ENCODE measurements around the gene THADA. TPM values are rescaled to one million over a fixed set of nuclear protein-coding genes. Genes with fewer than 3 reads are reported as not detected.

THADA gene
- total RNA-seq, 1 experiment from 2014 or later = 20.1 TPM

- no peak overlapping the region for H3K4me2 ChIP-seq (ENCODE audit: insufficient read depth, insufficient read length, low read length)
- H4K5ac ChIP-seq (ENCODE audit: insufficient read length, low read depth, low read length) = no peak overlapping the region
- H4K8ac ChIP-seq (replicated peaks; ENCODE audit: insufficient read length, low read depth, low read length) = no peak overlapping the region
- no CpG with 5 or more reads among the region's 8 CpGs for WGBS (ENCODE audit: extremely low coverage, insufficient read length, low lambda C conversion rate)
- H3K23me2 ChIP-seq (ENCODE audit: insufficient read length, low read depth, low read length, poor library complexity, severe bottlenecking) = peaks cover 11% of the 10 kb centered on the region
- no peak for DNase-seq
- H3K27ac ChIP-seq (ENCODE audit: insufficient read length, low read depth, low read length) = no peak overlapping the region
- no peaks in the 10 kb centered on the region for H3K27me3 ChIP-seq (ENCODE audit: insufficient read depth, low read length)
- Mint-ChIP-seq H3K9me3 (peaks cover 0 to 2% of the 10 kb centered on the region in 2 experiments; a peak in 1 of 5 replicates), H3K4me3 (no peak overlapping the region), H3K27ac (peak overlapping the region in 1 of 3 experiments; percentile 59; a peak in 1 of 7 replicates), H3K4me1 (peaks cover 59 to 71% of the 10 kb centered on the region in 2 experiments), H3K27me3 (ENCODE audit: low read depth) (peaks cover 2% of the 10 kb centered on the region), H3K36me3 (ENCODE audit: insufficient read depth in 1 of 3, low read depth in 3 of 3) (peaks cover 0 to under 1% (median 0%) of the 10 kb centered on the region in 3 experiments; a peak in 3 of 7 replicates)
- no peak overlapping the region for H2BK5ac ChIP-seq (ENCODE audit: insufficient read length, low read length)
- no peak for TF ChIP-seq CTCF (conservative IDR thresholded peaks at IDR 0.05)
- no peak overlapping the region for H3K14ac ChIP-seq (ENCODE audit: insufficient read depth, low read length)
- H3K9ac ChIP-seq (ENCODE audit: extremely low read depth, insufficient read length, low read length) = no peak overlapping the region
- peaks cover 3% of the 10 kb centered on the region for H4K20me1 ChIP-seq (ENCODE audit: control insufficient read depth, insufficient read depth, insufficient read length)
- H2AFZ ChIP-seq (ENCODE audit: low read length) = no peak overlapping the region
- no peaks in the 10 kb centered on the region for H3K79me2 ChIP-seq (ENCODE audit: insufficient read depth, low read length)
- no peak overlapping the region for H4K91ac ChIP-seq (ENCODE audit: insufficient read length, low read depth, low read length)
- H3K79me1 ChIP-seq (ENCODE audit: insufficient read depth, low read depth, low read length, poor library complexity, severe bottlenecking) = no peaks in the 10 kb centered on the region
- H2AK5ac ChIP-seq (ENCODE audit: insufficient read length, low read length) = no peak overlapping the region
- H3K23ac ChIP-seq (ENCODE audit: insufficient read length, low read depth, low read length) = no peak overlapping the region
- H3K56ac ChIP-seq (ENCODE audit: insufficient read length, low read depth, low read length) = no peak overlapping the region
- no peak overlapping the region for H3T11ph ChIP-seq (ENCODE audit: low read length)
- no peak overlapping the region for H3K4ac ChIP-seq (ENCODE audit: low read depth, low read length)
- H3K9me3 ChIP-seq (ENCODE audit: control insufficient read depth, low read depth, low read length) = no peaks in the 10 kb centered on the region
- no peak overlapping the region for H2BK20ac ChIP-seq (ENCODE audit: low read depth, low read length, poor library complexity, severe bottlenecking)
- peaks cover 14% of the 10 kb centered on the region; the same call in 1 of the 2 replicates for H3K4me1 ChIP-seq (ENCODE audit: insufficient read depth, low read length)
- H2BK15ac ChIP-seq (ENCODE audit: low read depth, low read length) = no peak overlapping the region
- no peak overlapping the region for H2BK120ac ChIP-seq (ENCODE audit: low read depth, low read length, poor library complexity, severe bottlenecking)
- H2BK12ac ChIP-seq (ENCODE audit: insufficient read length, low read depth, low read length) = no peak overlapping the region
- no peak overlapping the region for H3K18ac ChIP-seq (ENCODE audit: insufficient read length, low read depth, low read length)
Observed at GRCh38 chr2:43216629-43217028, 379.2 kb downstream of the THADA start.

Data from H9 (cell line).